Activated CD4-positive, CD25-positive, alpha-beta regulatory T cell treated with anti-CD3 and anti-CD28 coated beads, Interleukin-2, amount 50 U/mL, for 16 hours (primary cell): ENCODE measurements around the gene ZNF586.
"Not testable (repeated sequence)": the region's sequence is repeated elsewhere in the genome, so short reads cannot be mapped to it uniquely, and the experiment has no call there.

Source experiments
- DNase-seq: peaks from one replicate; pipeline ENCODE4 v3.0.0-alpha.2; 2020; ENCODE audit warnings: low read depth, low spot score

ZNF586 gene

GRCh38 chr19:57823155-57823554, 53.7 kb downstream of the ZNF586 start:
- DNase-seq = not testable (repeated sequence)

GRCh38 chr19:57823608-57824007, 54.1 kb downstream of the ZNF586 start:
- DNase-seq = not testable (repeated sequence)

- DNase-seq = no peak
Measured at GRCh38 chr19:57825511-57825910, 56.0 kb downstream of the ZNF586 start.

- no peak for DNase-seq
Measured at GRCh38 chr19:57829316-57829715, 59.8 kb downstream of the ZNF586 start.

- no peak for DNase-seq
Measured at GRCh38 chr19:57830071-57830602, 60.7 kb downstream of the ZNF586 start, which contains the start of gene ZNF587B. ZNF587B (plus strand) TSS chr19:57830299; CDS start chr19:57830529, 230 bp downstream.
